Measurements from ENCODE around the gene NDUFV2.

- TF ChIP-seq CTCF (IDR thresholded peaks at IDR 0.05) (no peak), EP300 (IDR thresholded peaks at IDR 0.05) (no peak), POLR2A (IDR thresholded peaks at IDR 0.05) (no peak)
Observed at GRCh38 chr18:9150121-9150520, 47.6 kb downstream of the NDUFV2 start.

All from stomach (tissue), 4 donors.